HepG2 (cell line): ENCODE measurements around the gene SEC31B. TPM values are rescaled to one million over a fixed set of nuclear protein-coding genes. Genes with fewer than 3 reads are reported as not detected.

Experiments
- ATAC-seq: fragments of 200-7000 bp; cut with Tn5 transposase; 3 replicates; pipeline ENCODE4 v1.9.1; 2020; ENCODE audit warnings: mild to moderate bottlenecking, moderate library complexity
- BruUV-seq: library from RNA; stranded (reverse); fragments of 400-500 nt; replicated peaks from 2 replicates; lab custom pipeline; 2021; lab: Mats Ljungman, UMichigan
- CTCF ChIA-PET: fragments of 300-600 bp; formaldehyde crosslinking; extraction: SDS; loops from one replicate; lab custom pipeline; 2021; ENCODE audit warnings: low total read pairs, inconsistent platforms, low intra/inter-chr PET ratio; lab: Yijun Ruan, JAX
- POLR2A ChIA-PET: fragments of 350-600 bp; sonication (Branson Sonifier 250); formaldehyde crosslinking; loops from one replicate; lab custom pipeline; 2020; ENCODE audit warnings: antibody characterized with exemption, inconsistent platforms; lab: Yijun Ruan, JAX
- DNase-seq: peaks from one replicate; pipeline ENCODE4 v3.0.0-alpha.2; 2015; ENCODE audit warnings: low spot score
- FAIRE-seq: peaks from 3 replicates; lab custom pipeline; 2011; peaks lifted over from hg19 to GRCh38; lab: Jason Lieb, UNC
- H2AFZ ChIP-seq: one replicate; pipeline ENCODE4 v1.6.1; 2011; ENCODE audit warnings: low read length, inconsistent platforms
- H3K27ac ChIP-seq: fragments of 300-600 bp; 3 replicates; pipeline ENCODE4 v1.8.0; 2011; ENCODE audit warnings: mixed run types, mild to moderate bottlenecking, mixed read lengths, low read length, inconsistent platforms; ENCODE audit not compliant: insufficient read depth; ENCODE audit errors: extremely low read length
- H3K27me3 ChIP-seq, 2 experiments: fragments of 200-600 bp in 1 of 2; 2 replicates in 1 of 2; 3 replicates in 1 of 2; pipeline versions ENCODE4 v1.6.0 to v1.8.0; 2011; ENCODE audit warnings: low read length in 2 of 2, mild to moderate bottlenecking in 2 of 2, moderate library complexity in 2 of 2, inconsistent platforms in 1 of 2; ENCODE audit not compliant: insufficient read depth in 2 of 2, control insufficient read depth in 1 of 2
- H3K36me3 ChIP-seq, 2 experiments: fragments of 200-600 bp in 1 of 2; replicated peaks in 1 of 2; 2 replicates in 1 of 2; 3 replicates in 1 of 2; pipeline versions ENCODE4 v1.5.1 to v1.8.0; 2011; ENCODE audit warnings: low read length in 2 of 2, inconsistent platforms in 1 of 2; ENCODE audit not compliant: insufficient read depth in 2 of 2, control insufficient read depth in 1 of 2
- H3K4me1 ChIP-seq: 2 replicates; pipeline ENCODE4 v1.5.1; 2012; ENCODE audit warnings: low read length, inconsistent platforms; ENCODE audit not compliant: insufficient read depth
- H3K4me2 ChIP-seq: 2 replicates; pipeline ENCODE4 v1.6.0; 2011; ENCODE audit warnings: low read depth, low read length, inconsistent platforms
- H3K4me3 ChIP-seq, 3 experiments: fragments of 200-600 bp in 1 of 3; sonication (generic), shearing (Covaris generic) in 1 of 3; replicated peaks in 1 of 3; 2 replicates each; pipeline ENCODE4 v1.5.1; 2011 to 2016; ENCODE audit warnings: low read length in 3 of 3, inconsistent platforms in 2 of 3, low read depth in 2 of 3, mild to moderate bottlenecking in 2 of 3, control low read depth in 1 of 3, mixed read lengths in 1 of 3; ENCODE audit not compliant: insufficient read depth in 1 of 3
- H3K79me2 ChIP-seq: one replicate; pipeline ENCODE4 v1.6.1; 2011; ENCODE audit warnings: low read length, inconsistent platforms; ENCODE audit not compliant: insufficient read depth
- H3K9ac ChIP-seq: 2 replicates; pipeline ENCODE4 v1.6.0; 2011; ENCODE audit warnings: mild to moderate bottlenecking, low read depth, low read length, inconsistent platforms; ENCODE audit not compliant: insufficient read depth
- H3K9me3 ChIP-seq: 2 replicates; pipeline ENCODE4 v1.5.1; 2012; ENCODE audit warnings: mild to moderate bottlenecking, low read length
- H4K20me1 ChIP-seq: 2 replicates; pipeline ENCODE4 v1.6.0; 2011; ENCODE audit warnings: inconsistent platforms, mild to moderate bottlenecking, low read length, moderate library complexity; ENCODE audit not compliant: insufficient read depth
- CBX2 ChIP-seq, 2 experiments: fragments of 200-600 bp in 1 of 2; sonication (generic); formaldehyde crosslinking in 1 of 2; IDR thresholded peaks; 2 replicates each; pipeline versions ENCODE4 v1.7.0 to v1.8.1; 2018 to 2022; ENCODE audit warnings: low read depth in 2 of 2, low read length in 1 of 2, mild to moderate bottlenecking in 1 of 2, missing genetic modification reagents in 1 of 2
- CREM ChIP-seq, 2 experiments: sonication (generic) in 1 of 2; formaldehyde crosslinking in 1 of 2; IDR thresholded peaks; 2 replicates each; pipeline versions ENCODE4 v1.4.0 to v1.6.1; 2016 to 2020; ENCODE audit warnings: antibody characterized with exemption in 1 of 2, mild to moderate bottlenecking in 1 of 2, missing genetic modification reagents in 1 of 2
- FOXO1 ChIP-seq: sonication (generic); formaldehyde crosslinking; IDR thresholded peaks from 2 replicates; pipeline ENCODE4 v1.4.0; 2020; ENCODE audit warnings: missing genetic modification reagents
- HNRNPK ChIP-seq: fragments of 200-400 bp; formaldehyde crosslinking; IDR thresholded peaks from 2 replicates; pipeline ENCODE4 v1.6.1; 2018; ENCODE audit warnings: low read length, low read depth, moderate library complexity, mild to moderate bottlenecking; ENCODE audit not compliant: poor library complexity, severe bottlenecking
- IRF9 ChIP-seq: sonication (generic); formaldehyde crosslinking; IDR thresholded peaks from 2 replicates; pipeline ENCODE4 v1.8.0; 2022; ENCODE audit warnings: missing genetic modification reagents, mild to moderate bottlenecking, borderline replicate concordance
- KAT8 ChIP-seq: IDR thresholded peaks from 2 replicates; pipeline ENCODE4 v1.6.1; 2016; ENCODE audit warnings: missing genetic modification reagents, missing compliant biosample characterization
- MXD3 ChIP-seq: IDR thresholded peaks from 2 replicates; pipeline ENCODE4 v1.6.1; 2016; ENCODE audit warnings: mild to moderate bottlenecking, missing biosample characterization, missing genetic modification reagents
- SALL1 ChIP-seq: sonication (generic); formaldehyde crosslinking; IDR thresholded peaks from 2 replicates; pipeline ENCODE4 v1.8.0; 2022; ENCODE audit warnings: mild to moderate bottlenecking, missing genetic modification reagents
- TBP ChIP-seq: sonication (generic); formaldehyde crosslinking; IDR thresholded peaks from 2 replicates; pipeline ENCODE4 v1.5.0; 2020; ENCODE audit warnings: missing genetic modification reagents
- ZBTB49 ChIP-seq: sonication (generic); formaldehyde crosslinking; IDR thresholded peaks from 2 replicates; pipeline ENCODE4 v1.4.0; 2020; ENCODE audit warnings: missing genetic modification reagents, borderline replicate concordance
- ZBTB7B ChIP-seq: sonication (generic); formaldehyde crosslinking; IDR thresholded peaks from 2 replicates; pipeline ENCODE4 v1.4.0; 2020; ENCODE audit warnings: missing genetic modification reagents
- ZNF12 ChIP-seq: sonication (generic); formaldehyde crosslinking; IDR thresholded peaks from 2 replicates; pipeline ENCODE4 v1.5.0; 2020; ENCODE audit warnings: missing genetic modification reagents
- ZNF574 ChIP-seq: sonication (generic); formaldehyde crosslinking; IDR thresholded peaks from 2 replicates; pipeline ENCODE4 v1.4.0; 2020; ENCODE audit warnings: missing genetic modification reagents
- in situ Hi-C: cut with HindIII; loops from 2 replicates; pipeline ENCODE4 v1.10.0; 2017; ENCODE audit warnings: low pct_unique_long_range_greater_than_20kb; ENCODE audit not compliant: extremely low pct_ligation_motif_present
- intact Hi-C: fragments of 100-400 bp; cut with micrococcal nuclease; formaldehyde crosslinking; loops from one replicate; pipeline ENCODE4 v1.10.0; 2022; ENCODE audit not compliant: unreplicated experiment
- polyA plus RNA-seq, 8 experiments: library from polyadenylated mRNA; depleted of rRNA in 3 of 8; stranded (reverse) in 7 of 8; unstranded in 1 of 8; fragments of >200 nt; fragmentation: Illumina TruSeq in 4 of 8; extraction: Trizol in 4 of 8; gene quantifications; 2 replicates each; pipeline versions ENCODE4 v1.2.1 to v1.2.3, GENCODE V29; 2011 to 2016; ENCODE audit warnings: low read depth in 4 of 8, missing spikeins in 1 of 8, mixed read lengths in 1 of 8; ENCODE audit not compliant: insufficient read depth in 1 of 8
- total RNA-seq, 5 experiments: library from RNA; depleted of rRNA; stranded (reverse); fragments of >200 nt; fragmentation: Illumina TruSeq; extraction: Trizol; gene quantifications; 2 replicates each; pipeline ENCODE4 v1.2.3, GENCODE V29; 2016; ENCODE audit warnings: low read depth in 1 of 5

The SEC31B gene
- total and polyA plus RNA-seq, 2 of the 13 experiments (the other 11 are each of a cell fraction or from before 2014, with no cell fraction given), result 2.0 to 8.3 TPM

- H4K20me1 ChIP-seq, result no peaks in the 10 kb centered on the region
- H3K36me3 ChIP-seq, result no peaks in the 10 kb centered on the region; a peak in 1 of 5 replicates
- intact Hi-C loops (no loop called here), in situ Hi-C loops (no loop called here)
- H3K4me2 ChIP-seq, result no peak overlapping the region
- no peak overlapping the region for H3K27ac ChIP-seq
- TF ChIP-seq ZNF12, result no peak
- TF ChIP-seq KAT8, result no peak
- no peak for TF ChIP-seq FOXO1 (CRISPR knock-in tag)
- no peak for TF ChIP-seq ZBTB49 (CRISPR knock-in tag)
- no peak for TF ChIP-seq CREM (IDR thresholded peaks at IDR 0.05)
- no peak for TF ChIP-seq CREM (CRISPR knock-in tag; IDR thresholded peaks at IDR 0.05)
- no peak for TF ChIP-seq IRF9 (CRISPR knock-in tag)
- TF ChIP-seq HNRNPK, result no peak
- TF ChIP-seq ZNF574 (CRISPR knock-in tag), result no peak
- TF ChIP-seq MXD3, result no peak
- TF ChIP-seq TBP, result no peak
- TF ChIP-seq SALL1 (CRISPR knock-in tag), result no peak
- TF ChIP-seq ZBTB7B (CRISPR knock-in tag), result no peak
- no peak for TF ChIP-seq CBX2 (IDR thresholded peaks at IDR 0.05; ENCODE audit: low read depth, low read length)
- no peak for TF ChIP-seq CBX2 (CRISPR knock-in tag; IDR thresholded peaks at IDR 0.05; ENCODE audit: low read depth)
- BruUV-seq, result no TSS peak
- peaks cover 8% of the 10 kb centered on the region; the same call in 1 of the 2 replicates for H3K4me1 ChIP-seq
- no peaks in the 10 kb centered on the region for H3K79me2 ChIP-seq
- DNase-seq (no peak), FAIRE-seq (no peak), ATAC-seq (no peak)
- no peaks in the 10 kb centered on the region for H3K9me3 ChIP-seq
- H3K9ac ChIP-seq, result no peak overlapping the region
- ChIA-PET CTCF (no interaction called here), POLR2A (no interaction called here)
- no peak overlapping the region for H3K4me3 ChIP-seq
- no peaks in the 10 kb centered on the region for H3K27me3 ChIP-seq
- no peak overlapping the region for H2AFZ ChIP-seq
Measured at GRCh38 chr10:100501423-100501822, 18.2 kb downstream of the SEC31B start.
